CD14-positive monocyte (primary cell): Measurements from ENCODE around the gene CTAGE8. TPM values are rescaled to one million over a fixed set of nuclear protein-coding genes. Genes with fewer than 3 reads are reported as not detected.
"Not testable (repeated sequence)": the region's sequence is repeated elsewhere in the genome, so short reads cannot be mapped to it uniquely, and the experiment has no call there.

Source experiments
- DNase-seq, 3 donors: peaks; one replicate each; pipeline ENCODE4 v3.0.0-alpha.2; 2011 to 2022
- H2AFZ ChIP-seq: 2 replicates; pipeline ENCODE4 v1.6.0; 2012; ENCODE audit warnings: mild to moderate bottlenecking, low read depth, low read length, inconsistent platforms; ENCODE audit not compliant: insufficient read depth, poor library complexity, severe bottlenecking
- H3K27ac ChIP-seq, 2 donors: 1 replicate in 1 of 2; 2 replicates in 1 of 2; pipeline ENCODE4 v1.5.1; 2012 to 2013; ENCODE audit warnings: low read length in 2 of 2, control low read depth in 1 of 2, inconsistent platforms in 1 of 2, low read depth in 1 of 2, mild to moderate bottlenecking in 1 of 2
- H3K27me3 ChIP-seq, 2 donors: one replicate each; pipeline versions ENCODE4 v1.6.0 to v1.6.1; 2011 to 2013; ENCODE audit warnings: low read length in 2 of 2; ENCODE audit not compliant: control insufficient read depth in 2 of 2, insufficient read depth in 2 of 2
- H3K36me3 ChIP-seq, 2 donors: replicated peaks in 1 of 2; 1 replicate in 1 of 2; 2 replicates in 1 of 2; pipeline versions ENCODE4 v1.5.1 to v1.6.1; 2012 to 2013; ENCODE audit warnings: low read length in 2 of 2, control low read depth in 1 of 2, inconsistent platforms in 1 of 2, mild to moderate bottlenecking in 1 of 2; ENCODE audit not compliant: insufficient read depth in 2 of 2, control insufficient read depth in 1 of 2
- H3K4me1 ChIP-seq, 2 donors: 1 replicate in 1 of 2; 2 replicates in 1 of 2; pipeline versions ENCODE4 v1.5.1 to v1.6.1; 2012 to 2013; ENCODE audit warnings: low read length in 2 of 2, control low read depth in 1 of 2, inconsistent platforms in 1 of 2, mild to moderate bottlenecking in 1 of 2, moderate library complexity in 1 of 2; ENCODE audit not compliant: insufficient read depth in 2 of 2, control insufficient read depth in 1 of 2
- H3K4me2 ChIP-seq: replicated peaks from 2 replicates; pipeline ENCODE3; 2012; ENCODE audit warnings: low read length, moderate library complexity, mild to moderate bottlenecking; ENCODE audit not compliant: poor library complexity, severe bottlenecking; ENCODE audit errors: extremely low read depth
- H3K4me3 ChIP-seq, 3 experiments: fragments of 200-600 bp in 1 of 3; sonication (generic) in 1 of 3; replicated peaks in 1 of 3; 1 replicate in 2 of 3; 2 replicates in 1 of 3; pipeline ENCODE4 v1.5.1; 2011 to 2013; ENCODE audit warnings: low read length in 3 of 3, mild to moderate bottlenecking in 3 of 3, control low read depth in 2 of 3, low read depth in 2 of 3, inconsistent platforms in 1 of 3, moderate library complexity in 1 of 3
- H3K79me2 ChIP-seq: 2 replicates; pipeline ENCODE4 v1.6.0; 2012; ENCODE audit warnings: mild to moderate bottlenecking, control low read depth, inconsistent platforms, low read length, moderate library complexity; ENCODE audit not compliant: insufficient read depth
- H3K9ac ChIP-seq: 2 replicates; pipeline ENCODE4 v1.6.0; 2017; ENCODE audit warnings: low read length, mild to moderate bottlenecking; ENCODE audit not compliant: insufficient read depth, poor library complexity, severe bottlenecking
- H3K9me3 ChIP-seq, 2 donors: replicated peaks in 1 of 2; 1 replicate in 1 of 2; 2 replicates in 1 of 2; pipeline versions ENCODE4 v1.5.1 to v1.6.1; 2012 to 2013; ENCODE audit warnings: low read length in 2 of 2, control low read depth in 1 of 2; ENCODE audit not compliant: control insufficient read depth in 1 of 2, insufficient read depth in 1 of 2
- H4K20me1 ChIP-seq: 2 replicates; pipeline ENCODE4 v1.6.0; 2012; ENCODE audit warnings: mild to moderate bottlenecking, low read length, control low read depth, moderate library complexity; ENCODE audit not compliant: insufficient read depth
- H3K27ac Mint-ChIP-seq, 7 donors: one replicate each; pipeline ENCODE4 v1.8.0; 2020; ENCODE audit warnings: mild to moderate bottlenecking in 7 of 7, mixed read lengths in 7 of 7, moderate library complexity in 6 of 7, inconsistent platforms in 2 of 7
- H3K27me3 Mint-ChIP-seq, 3 donors: one replicate each; pipeline ENCODE4 v1.8.0; 2021 to 2022; ENCODE audit warnings: low read depth in 3 of 3, mild to moderate bottlenecking in 3 of 3, mixed read lengths in 3 of 3, moderate library complexity in 3 of 3, inconsistent platforms in 1 of 3
- H3K36me3 Mint-ChIP-seq, 2 donors: one replicate each; pipeline ENCODE4 v1.8.0; 2020; ENCODE audit warnings: mixed read lengths in 2 of 2, inconsistent platforms in 1 of 2, mild to moderate bottlenecking in 1 of 2
- H3K4me1 Mint-ChIP-seq: one replicate; pipeline ENCODE4 v1.8.0; 2020; ENCODE audit warnings: mild to moderate bottlenecking, mixed read lengths
- H3K4me3 Mint-ChIP-seq, 2 donors: one replicate each; pipeline ENCODE4 v1.8.0; 2020; ENCODE audit warnings: mild to moderate bottlenecking in 2 of 2, mixed read lengths in 2 of 2, moderate library complexity in 1 of 2
- H3K9me3 Mint-ChIP-seq, 7 donors: one replicate each; pipeline ENCODE4 v1.8.0; 2020 to 2022; ENCODE audit warnings: mixed read lengths in 7 of 7, mild to moderate bottlenecking in 6 of 7, moderate library complexity in 6 of 7, inconsistent platforms in 2 of 7
- WGBS: methylation state at CpG from one replicate; pipeline ENCODE4 v1.1.5; 2013; ENCODE audit warnings: missing lambda C conversion rate; ENCODE audit not compliant: insufficient coverage; 5-methylcytosine and 5-hydroxymethylcytosine counted together
- intact Hi-C, 2 donors: fragments of 100-400 bp; cut with micrococcal nuclease; formaldehyde crosslinking; loops; one replicate each; pipeline versions ENCODE4 v1.15.0 to v1.15.1; 2023
- polyA plus RNA-seq, 3 donors: library from polyadenylated mRNA; depleted of rRNA in 1 of 3; unstranded in 2 of 3; stranded (reverse) in 1 of 3; fragments of 300-500 nt in 2 of 3; fragments of >200 nt in 1 of 3; fragmentation: Illumina TruSeq in 2 of 3; gene quantifications; 1 replicate in 2 of 3; 2 replicates in 1 of 3; pipeline ENCODE4 v1.2.3, GENCODE V29; 2012 to 2021

CTAGE8 gene
- polyA plus RNA-seq, 3 donors = not detected

- H3K4me1 ChIP-seq, H3K27me3 ChIP-seq, H3K9me3 Mint-ChIP-seq, H3K9me3 ChIP-seq, H3K36me3 Mint-ChIP-seq, intact Hi-C loops, H3K27me3 Mint-ChIP-seq, H3K79me2 ChIP-seq, H3K4me1 Mint-ChIP-seq, H4K20me1 ChIP-seq, H3K27ac Mint-ChIP-seq, H3K4me3 ChIP-seq, H3K27ac ChIP-seq, H3K36me3 ChIP-seq, H3K4me2 ChIP-seq, H3K9ac ChIP-seq, DNase-seq, H2AFZ ChIP-seq, H3K4me3 Mint-ChIP-seq: not testable (repeated sequence)
- 100% methylated on average over 1 of the region's 2 CpGs for WGBS
Observed at GRCh38 chr7:144238530-144239082, 30.5 kb downstream of the CTAGE8 start.

DNA sequence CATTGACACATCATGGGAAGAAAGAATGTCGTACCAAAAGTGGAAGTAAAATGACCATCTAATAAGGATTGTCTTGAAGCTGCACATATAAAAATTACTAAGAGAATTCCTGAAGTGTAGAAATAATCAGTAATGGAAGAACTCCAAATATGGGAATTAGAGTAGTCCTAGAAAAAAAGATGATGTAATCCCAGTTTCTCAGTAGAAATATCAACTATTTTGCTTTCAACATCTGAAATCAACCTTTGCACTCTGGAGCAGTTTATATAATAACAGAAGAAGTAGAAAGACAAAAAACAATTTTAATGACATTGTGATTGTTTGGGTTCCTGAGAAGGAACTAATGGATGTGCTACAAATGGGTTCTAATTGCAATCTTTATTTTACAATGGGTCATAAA is 36.0 kb downstream of the CTAGE8 start:
- H3K27me3 Mint-ChIP-seq, H3K36me3 Mint-ChIP-seq, H3K36me3 ChIP-seq, H3K9ac ChIP-seq, H3K4me1 ChIP-seq, H3K9me3 Mint-ChIP-seq, H3K4me1 Mint-ChIP-seq, H3K9me3 ChIP-seq, H3K4me2 ChIP-seq, intact Hi-C loops, H3K4me3 Mint-ChIP-seq, DNase-seq, H3K27me3 ChIP-seq, H3K27ac ChIP-seq, H3K79me2 ChIP-seq, H2AFZ ChIP-seq, H3K27ac Mint-ChIP-seq, H3K4me3 ChIP-seq, H4K20me1 ChIP-seq: not testable (repeated sequence)
- no CpG with 5 or more reads among the region's 1 CpG for WGBS

GRCh38 chr7:144231027-144231426 is 38.1 kb downstream of the CTAGE8 start:
- H3K9me3 ChIP-seq, H3K9ac ChIP-seq, H3K4me1 ChIP-seq, H3K36me3 ChIP-seq, intact Hi-C loops, H3K4me2 ChIP-seq, H3K27me3 Mint-ChIP-seq, H3K4me1 Mint-ChIP-seq, H3K27me3 ChIP-seq, H3K9me3 Mint-ChIP-seq, H3K79me2 ChIP-seq, H2AFZ ChIP-seq, H3K27ac Mint-ChIP-seq, H3K4me3 ChIP-seq, H3K36me3 Mint-ChIP-seq, H3K4me3 Mint-ChIP-seq, H4K20me1 ChIP-seq, DNase-seq, H3K27ac ChIP-seq: not testable (repeated sequence)
- no CpG with 5 or more reads among the region's 2 CpGs for WGBS

GRCh38 chr7:144228810-144229209 is 40.3 kb downstream of the CTAGE8 start:
- H3K9me3 ChIP-seq, intact Hi-C loops, H2AFZ ChIP-seq, H3K4me3 Mint-ChIP-seq, H3K27me3 ChIP-seq, H3K4me1 Mint-ChIP-seq, H3K27ac ChIP-seq, H3K9me3 Mint-ChIP-seq, H4K20me1 ChIP-seq, H3K27ac Mint-ChIP-seq, DNase-seq, H3K4me2 ChIP-seq, H3K36me3 Mint-ChIP-seq, H3K36me3 ChIP-seq, H3K4me3 ChIP-seq, H3K27me3 Mint-ChIP-seq, H3K79me2 ChIP-seq, H3K9ac ChIP-seq, H3K4me1 ChIP-seq: not testable (repeated sequence)
- WGBS = no CpG with 5 or more reads among the region's 3 CpGs
